GM19025 (cell line): ENCODE results near the gene PPT2.
A peak's percentile ranks its signal among the peaks of the same experiment; 100 is the strongest.
"Not testable (repeated sequence)": the region's sequence is repeated elsewhere in the genome, so short reads cannot be mapped to it uniquely, and the experiment has no call there.

ENCODE experiments used
- ATAC-seq: cut with Tn5 transposase; IDR thresholded peaks from one replicate; pipeline ENCODE4 v1.9.1; 2021; ENCODE audit warnings: mild to moderate bottlenecking, low read depth, moderate library complexity; ENCODE audit not compliant: unreplicated experiment

Gene PPT2

GRCh38 chr6:32175322-32175710 lies 21.4 kb downstream of the PPT2 start:
- ATAC-seq = no peak

- ATAC-seq = peak; percentile 44
Observed at GRCh38 chr6:32175711-32176475, 22.0 kb downstream of the PPT2 start, which contains the start of gene AGPAT1. AGPAT1 (minus strand) TSS chr6:32176084; CDS start chr6:32171496, 4,588 bp downstream.

- no peak for ATAC-seq
Observed at GRCh38 chr6:32176476-32177182, 22.7 kb downstream of the PPT2 start.

- no peak for ATAC-seq
Observed at GRCh38 chr6:32177183-32177787, 23.3 kb downstream of the PPT2 start.

- ATAC-seq = peak; percentile 77
Observed at GRCh38 chr6:32177788-32178546, 24.0 kb downstream of the PPT2 start, which contains the start of gene RNF5. RNF5 (plus strand) TSS chr6:32178405; CDS start chr6:32178512, 107 bp downstream.

GRCh38 chr6:32178547-32179440 lies 24.9 kb downstream of the PPT2 start:
- no peak for ATAC-seq

GRCh38 chr6:32179766-32180405 lies 25.9 kb downstream of the PPT2 start:
- no peak for ATAC-seq

GRCh38 chr6:32181148-32181702 lies 27.3 kb downstream of the PPT2 start:
- ATAC-seq = no peak

GRCh38 chr6:32181915-32182529 lies 28.1 kb downstream of the PPT2 start:
- ATAC-seq = no peak

- no peak for ATAC-seq
Observed at GRCh38 chr6:32182555-32182981, 28.6 kb downstream of the PPT2 start.

GRCh38 chr6:32183030-32183429 lies 29.1 kb downstream of the PPT2 start:
- ATAC-seq = no peak

GRCh38 chr6:32183483-32184083 lies 29.6 kb downstream of the PPT2 start:
- ATAC-seq = no peak

- no peak for ATAC-seq
Observed at GRCh38 chr6:32184084-32184640, 30.2 kb downstream of the PPT2 start, which contains the start of gene AGER. AGER (minus strand) TSS chr6:32184253; CDS start chr6:32184222, 31 bp downstream.

- not testable (repeated sequence) for ATAC-seq
Observed at GRCh38 chr6:32185681-32186131, 31.8 kb downstream of the PPT2 start.

- not testable (repeated sequence) for ATAC-seq
Observed at GRCh38 chr6:32186151-32186840, 32.4 kb downstream of the PPT2 start.

GRCh38 chr6:32187009-32187709 lies 33.2 kb downstream of the PPT2 start:
- ATAC-seq = no peak
